Fibroblast of mammary gland (primary cell): Measurements from ENCODE around the gene RAC3.

Source experiments
- DNase-seq: peaks from one replicate; pipeline ENCODE4 v3.0.0-alpha.2; 2010; ENCODE audit warnings: low read depth
- H3K4me3 ChIP-seq: 2 replicates; pipeline ENCODE4 v1.5.1; 2011; ENCODE audit warnings: low read depth, mild to moderate bottlenecking, low read length, moderate library complexity; ENCODE audit not compliant: control insufficient read depth
- TF ChIP-seq, protein P1 (sequence below): conservative IDR thresholded peaks from 2 replicates; pipeline ENCODE4 v1.5.1; 2011; ENCODE audit warnings: low read depth, low read length, inconsistent platforms; ENCODE audit not compliant: control insufficient read depth, insufficient read depth

The RAC3 gene

DNA sequence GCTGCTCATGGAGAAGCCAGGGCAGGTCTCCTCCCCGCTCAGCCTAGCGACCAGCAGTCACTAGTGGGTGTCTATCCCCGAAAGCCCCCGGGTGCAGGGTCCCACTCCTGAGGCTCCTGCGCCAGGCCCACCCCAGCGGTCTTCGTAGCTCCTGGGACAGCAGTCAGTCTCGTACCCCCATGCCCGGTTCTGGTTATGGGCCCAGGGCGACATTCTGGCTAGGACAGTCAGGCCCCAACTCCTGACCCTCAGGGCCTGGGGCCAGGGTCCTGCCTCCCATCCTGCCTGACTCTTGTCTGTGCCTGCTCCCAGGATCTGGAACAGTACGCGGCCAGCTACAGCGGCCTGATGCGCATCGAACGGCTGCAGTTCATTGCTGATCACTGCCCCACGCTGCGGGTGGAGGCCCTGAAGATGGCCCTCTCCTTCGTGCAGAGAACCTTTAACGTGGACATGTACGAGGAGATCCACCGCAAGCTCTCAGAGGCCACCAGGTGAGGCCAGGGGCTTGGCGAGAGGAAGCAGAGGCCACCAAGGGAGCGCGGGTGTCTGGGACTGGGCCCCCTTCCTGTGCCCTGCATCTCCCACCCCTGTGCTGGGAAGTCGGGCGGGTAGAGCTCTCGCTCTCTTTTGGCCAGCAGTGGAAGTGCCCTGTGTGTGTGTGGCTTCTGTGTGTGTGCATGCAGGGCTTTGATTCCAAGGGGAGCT, 22.2 kb downstream of the RAC3 start:
- no peak for DNase-seq
- H3K4me3 ChIP-seq, result no peak overlapping the region
- TF ChIP-seq, protein P1, sequence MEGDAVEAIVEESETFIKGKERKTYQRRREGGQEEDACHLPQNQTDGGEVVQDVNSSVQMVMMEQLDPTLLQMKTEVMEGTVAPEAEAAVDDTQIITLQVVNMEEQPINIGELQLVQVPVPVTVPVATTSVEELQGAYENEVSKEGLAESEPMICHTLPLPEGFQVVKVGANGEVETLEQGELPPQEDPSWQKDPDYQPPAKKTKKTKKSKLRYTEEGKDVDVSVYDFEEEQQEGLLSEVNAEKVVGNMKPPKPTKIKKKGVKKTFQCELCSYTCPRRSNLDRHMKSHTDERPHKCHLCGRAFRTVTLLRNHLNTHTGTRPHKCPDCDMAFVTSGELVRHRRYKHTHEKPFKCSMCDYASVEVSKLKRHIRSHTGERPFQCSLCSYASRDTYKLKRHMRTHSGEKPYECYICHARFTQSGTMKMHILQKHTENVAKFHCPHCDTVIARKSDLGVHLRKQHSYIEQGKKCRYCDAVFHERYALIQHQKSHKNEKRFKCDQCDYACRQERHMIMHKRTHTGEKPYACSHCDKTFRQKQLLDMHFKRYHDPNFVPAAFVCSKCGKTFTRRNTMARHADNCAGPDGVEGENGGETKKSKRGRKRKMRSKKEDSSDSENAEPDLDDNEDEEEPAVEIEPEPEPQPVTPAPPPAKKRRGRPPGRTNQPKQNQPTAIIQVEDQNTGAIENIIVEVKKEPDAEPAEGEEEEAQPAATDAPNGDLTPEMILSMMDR, result no peak

GRCh38 chr17:82054351-82055022, 23.0 kb downstream of the RAC3 start:
- DNase-seq, result no peak
- TF ChIP-seq, protein P1, result no peak
- H3K4me3 ChIP-seq, result no peak overlapping the region

GRCh38 chr17:82055023-82055964, 23.8 kb downstream of the RAC3 start:
- no peak overlapping the region for H3K4me3 ChIP-seq
- TF ChIP-seq, protein P1, result no peak
- no peak for DNase-seq

DNA sequence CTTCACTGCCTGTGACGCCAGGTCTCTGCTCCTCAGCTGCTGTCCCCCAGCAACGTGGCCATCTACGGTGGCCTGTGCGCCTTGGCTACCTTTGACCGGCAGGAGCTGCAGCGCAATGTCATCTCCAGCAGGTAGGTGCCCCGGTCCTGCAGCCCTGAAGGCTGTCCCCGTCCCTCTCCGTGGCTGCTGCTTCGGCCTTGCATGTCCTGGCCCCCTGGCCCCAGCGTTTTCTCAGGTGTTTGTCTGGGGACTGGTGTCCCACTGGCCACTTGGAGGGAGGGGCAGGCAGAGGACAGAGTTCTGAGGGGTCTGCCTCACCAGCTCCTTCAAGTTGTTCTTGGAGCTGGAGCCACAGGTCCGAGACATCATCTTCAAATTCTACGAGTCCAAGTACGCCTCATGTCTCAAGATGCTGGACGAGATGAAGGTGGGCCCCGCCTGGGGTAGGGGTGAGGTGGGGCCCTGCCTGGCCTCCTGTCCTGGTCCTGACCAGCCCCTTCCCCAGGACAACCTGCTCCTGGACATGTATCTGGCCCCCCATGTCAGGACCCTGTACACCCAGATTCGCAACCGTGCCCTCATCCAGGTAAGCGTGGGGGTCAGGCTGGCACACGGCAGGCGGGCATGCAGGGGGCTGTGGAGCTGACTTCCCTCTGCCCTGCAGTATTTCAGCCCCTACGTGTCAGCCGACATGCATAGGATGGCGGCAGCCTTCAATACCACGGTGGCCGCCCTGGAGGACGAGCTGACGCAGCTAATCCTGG, 24.7 kb downstream of the RAC3 start:
- no peak overlapping the region for H3K4me3 ChIP-seq
- DNase-seq, result no peak
- TF ChIP-seq, protein P1, result no peak

DNA sequence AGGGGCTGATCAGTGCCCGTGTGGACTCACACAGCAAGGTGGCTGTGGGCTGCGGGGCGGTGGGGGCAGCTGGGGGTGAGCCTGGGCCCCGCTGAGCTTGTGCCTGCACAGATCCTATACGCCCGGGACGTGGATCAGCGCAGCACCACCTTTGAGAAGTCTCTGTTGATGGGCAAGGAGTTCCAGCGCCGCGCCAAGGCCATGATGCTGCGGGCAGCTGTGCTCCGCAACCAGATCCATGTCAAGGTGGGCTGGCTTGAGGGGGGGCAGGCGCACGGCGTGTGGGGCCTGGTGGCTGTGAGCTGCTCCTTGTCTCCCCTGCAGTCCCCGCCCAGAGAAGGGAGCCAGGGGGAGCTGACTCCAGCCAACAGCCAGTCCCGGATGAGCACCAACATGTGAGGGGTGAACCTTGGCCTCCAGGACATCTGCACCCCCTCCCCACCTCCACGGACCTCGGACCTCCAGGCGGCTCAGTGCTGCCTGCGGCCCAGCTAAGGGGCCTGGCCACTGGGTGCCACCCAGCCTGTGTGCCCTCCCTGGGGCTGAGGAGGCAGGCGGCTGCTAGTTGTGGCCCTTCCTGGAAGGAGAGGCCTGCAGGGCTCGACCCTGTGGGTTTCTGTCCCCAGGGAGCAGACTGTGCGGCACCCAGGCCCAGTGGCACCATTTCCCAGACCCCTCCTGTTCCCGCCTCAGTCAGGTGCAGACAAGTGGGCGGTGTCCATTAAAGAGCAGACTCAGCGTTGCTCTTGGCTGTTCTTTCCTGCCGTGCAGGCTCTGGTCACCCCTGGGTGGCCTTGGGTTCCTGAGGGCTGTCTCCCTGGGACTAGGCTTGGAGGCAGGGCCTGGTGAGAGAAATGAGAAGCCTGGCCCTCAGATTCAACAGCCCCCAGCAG, 25.5 kb downstream of the RAC3 start:
- TF ChIP-seq, protein P1, result no peak
- H3K4me3 ChIP-seq, result no peak overlapping the region
- no peak for DNase-seq
